HUES64 (cell line): ENCODE measurements around the gene SLC35A3.
"Not testable (repeated sequence)": the region's sequence is repeated elsewhere in the genome, so short reads cannot be mapped to it uniquely, and the experiment has no call there.

Source experiments
- H3K27ac ChIP-seq: 2 replicates; pipeline ENCODE4 v1.7.0; 2013; ENCODE audit warnings: low read depth, low read length, inconsistent platforms
- H3K27me3 ChIP-seq: 2 replicates; pipeline ENCODE4 v1.6.1; 2013; ENCODE audit warnings: mild to moderate bottlenecking, low read length; ENCODE audit not compliant: insufficient read depth
- H3K36me3 ChIP-seq: 2 replicates; pipeline ENCODE4 v1.6.1; 2013; ENCODE audit warnings: mild to moderate bottlenecking, low read length; ENCODE audit not compliant: insufficient read depth
- H3K4me1 ChIP-seq: 2 replicates; pipeline ENCODE4 v1.6.1; 2013; ENCODE audit warnings: mild to moderate bottlenecking, low read length, moderate library complexity; ENCODE audit not compliant: insufficient read depth
- H3K4me3 ChIP-seq: 2 replicates; pipeline ENCODE4 v1.5.1; 2013; ENCODE audit warnings: mild to moderate bottlenecking, low read length, moderate library complexity
- H3K9ac ChIP-seq: 2 replicates; pipeline ENCODE4 v1.6.1; 2013; ENCODE audit warnings: mild to moderate bottlenecking, low read depth, low read length
- H3K9me3 ChIP-seq: 2 replicates; pipeline ENCODE4 v1.6.1; 2013; ENCODE audit warnings: low read depth, low read length; ENCODE audit not compliant: insufficient read depth
- whole genome bisulfite sequencing: fragments of 150-250, 120-280 bp; methylation state at CpG from one replicate; pipeline ENCODE4 v1.1.7; 2013; ENCODE audit warnings: missing lambda C conversion rate; 5-methylcytosine and 5-hydroxymethylcytosine counted together

Gene SLC35A3

GRCh38 chr1:99975529-99975928 lies 5.7 kb downstream of the SLC35A3 start:
- Histone ChIP-seq H3K27ac (no peak overlapping the region), H3K27me3 (no peaks in the 10 kb centered on the region), H3K4me1 (no peaks in the 10 kb centered on the region), H3K36me3 (peaks cover 24% of the 10 kb centered on the region), H3K9me3 (no peaks in the 10 kb centered on the region), H3K9ac (no peak overlapping the region), H3K4me3 (no peak overlapping the region)
- WGBS, result 95% methylated on average over 3 of the region's 3 CpGs

- H3K27me3 ChIP-seq, H3K9ac ChIP-seq, H3K9me3 ChIP-seq, H3K4me1 ChIP-seq, H3K27ac ChIP-seq, H3K4me3 ChIP-seq: not testable (repeated sequence)
- WGBS, result 85% methylated on average over 11 of the region's 12 CpGs
- peaks cover 24% of the 10 kb centered on the region for H3K36me3 ChIP-seq
Measured at GRCh38 chr1:99977326-99977725, 7.5 kb downstream of the SLC35A3 start.

GRCh38 chr1:99978218-99978617 lies 8.4 kb downstream of the SLC35A3 start:
- no peaks in the 10 kb centered on the region for H3K4me1 ChIP-seq
- WGBS, result 91% methylated on average over 2 of the region's 2 CpGs
- no peak overlapping the region for H3K9ac ChIP-seq
- H3K36me3 ChIP-seq, result peaks cover 20% of the 10 kb centered on the region
- no peaks in the 10 kb centered on the region for H3K9me3 ChIP-seq
- H3K27me3 ChIP-seq, result no peaks in the 10 kb centered on the region
- no peak overlapping the region for H3K4me3 ChIP-seq
- H3K27ac ChIP-seq, result no peak overlapping the region

- H3K9ac ChIP-seq, result no peak overlapping the region
- no peaks in the 10 kb centered on the region for H3K4me1 ChIP-seq
- no peaks in the 10 kb centered on the region for H3K27me3 ChIP-seq
- H3K9me3 ChIP-seq, result no peaks in the 10 kb centered on the region
- H3K27ac ChIP-seq, result no peak overlapping the region
- H3K36me3 ChIP-seq, result peaks cover 20% of the 10 kb centered on the region
- no peak overlapping the region for H3K4me3 ChIP-seq
Measured at GRCh38 chr1:99979091-99979490, 9.3 kb downstream of the SLC35A3 start.

GRCh38 chr1:99980928-99981327 lies 11.1 kb downstream of the SLC35A3 start:
- Histone ChIP-seq H3K27ac (no peak overlapping the region), H3K9me3 (no peaks in the 10 kb centered on the region), H3K4me1 (no peaks in the 10 kb centered on the region), H3K9ac (no peak overlapping the region), H3K27me3 (no peaks in the 10 kb centered on the region), H3K36me3 (peaks cover 4% of the 10 kb centered on the region; the same call in 1 of the 2 replicates), H3K4me3 (no peak overlapping the region)

- peaks cover 4% of the 10 kb centered on the region; the same call in 1 of the 2 replicates for H3K9me3 ChIP-seq
- H3K9ac ChIP-seq, result no peak overlapping the region
- no peak overlapping the region for H3K27ac ChIP-seq
- H3K4me3 ChIP-seq, result no peak overlapping the region
- 95% methylated on average over 1 of the region's 2 CpGs for WGBS
- H3K36me3 ChIP-seq, result peaks cover 8% of the 10 kb centered on the region; the same call in 1 of the 2 replicates
- no peaks in the 10 kb centered on the region for H3K27me3 ChIP-seq
- H3K4me1 ChIP-seq, result no peaks in the 10 kb centered on the region
Measured at GRCh38 chr1:99986656-99987225, 16.9 kb downstream of the SLC35A3 start.

- Histone ChIP-seq H3K9ac (no peak overlapping the region), H3K27me3 (no peaks in the 10 kb centered on the region), H3K4me3 (no peak overlapping the region), H3K9me3 (peaks cover 10% of the 10 kb centered on the region; the same call in 1 of the 2 replicates), H3K4me1 (no peaks in the 10 kb centered on the region), H3K36me3 (peaks cover 8% of the 10 kb centered on the region; the same call in 1 of the 2 replicates), H3K27ac (no peak overlapping the region)
- WGBS, result 100% methylated on average over 1 of the region's 1 CpG
Measured at GRCh38 chr1:99988210-99988765, 18.5 kb downstream of the SLC35A3 start.

GRCh38 chr1:99992044-99992722 lies 22.4 kb downstream of the SLC35A3 start:
- Histone ChIP-seq H3K9me3 (peaks cover 10% of the 10 kb centered on the region; the same call in 1 of the 2 replicates), H3K9ac (no peak overlapping the region), H3K4me3 (no peak overlapping the region), H3K27ac (no peak overlapping the region), H3K36me3 (peaks cover 21% of the 10 kb centered on the region; the same call in 1 of the 2 replicates), H3K27me3 (no peaks in the 10 kb centered on the region), H3K4me1 (no peaks in the 10 kb centered on the region)

GRCh38 chr1:99992760-99993467 lies 23.1 kb downstream of the SLC35A3 start:
- peaks cover 21% of the 10 kb centered on the region; the same call in 1 of the 2 replicates for H3K36me3 ChIP-seq
- WGBS, result 87% methylated on average over 2 of the region's 3 CpGs

GRCh38 chr1:99993468-99993845 lies 23.7 kb downstream of the SLC35A3 start:
- no peak overlapping the region for H3K4me3 ChIP-seq
- peaks cover 10% of the 10 kb centered on the region; the same call in 1 of the 2 replicates for H3K9me3 ChIP-seq
- WGBS, result 98% methylated on average over 4 of the region's 5 CpGs
- no peaks in the 10 kb centered on the region for H3K4me1 ChIP-seq
- no peak overlapping the region for H3K27ac ChIP-seq
- H3K36me3 ChIP-seq, result peaks cover 21% of the 10 kb centered on the region; the same call in 1 of the 2 replicates
- no peaks in the 10 kb centered on the region for H3K27me3 ChIP-seq
- no peak overlapping the region for H3K9ac ChIP-seq

More at GRCh38 chr1:99992760-99993467, 23.1 kb downstream of the SLC35A3 start:
- no peak overlapping the region for H3K27ac ChIP-seq
- H3K9me3 ChIP-seq, result peaks cover 10% of the 10 kb centered on the region; the same call in 1 of the 2 replicates
- no peaks in the 10 kb centered on the region for H3K4me1 ChIP-seq
- H3K27me3 ChIP-seq, result no peaks in the 10 kb centered on the region
- H3K4me3 ChIP-seq, result no peak overlapping the region
- H3K9ac ChIP-seq, result no peak overlapping the region

GRCh38 chr1:99994496-99994895 lies 24.7 kb downstream of the SLC35A3 start:
- H3K27me3 ChIP-seq, result no peaks in the 10 kb centered on the region
- no peak overlapping the region for H3K4me3 ChIP-seq
- no peak overlapping the region for H3K9ac ChIP-seq
- H3K27ac ChIP-seq, result no peak overlapping the region
- H3K36me3 ChIP-seq, result peaks cover 21% of the 10 kb centered on the region; the same call in 1 of the 2 replicates
- H3K4me1 ChIP-seq, result no peaks in the 10 kb centered on the region
- 95% methylated on average over 3 of the region's 3 CpGs for WGBS
- H3K9me3 ChIP-seq, result peaks cover 10% of the 10 kb centered on the region; the same call in 1 of the 2 replicates
